Caco-2 (cell line): ENCODE data around the gene LPXN. TPM values are rescaled to one million over a fixed set of nuclear protein-coding genes. Genes with fewer than 3 reads are reported as not detected.

Experiments
- BruUV-seq: library from RNA; stranded (reverse); fragments of 400-500 nt; replicated peaks from 2 replicates; lab custom pipeline; 2021; lab: Mats Ljungman, UMichigan
- CTCF ChIA-PET: fragments of 300-600 bp; sonication (Branson Sonifier 250); formaldehyde crosslinking; loops from one replicate; lab custom pipeline; 2022; ENCODE audit warnings: antibody characterized with exemption; lab: Charles Lee
- POLR2A ChIA-PET: fragments of 300-600 bp; sonication (Branson Sonifier 250); formaldehyde crosslinking; loops from one replicate; lab custom pipeline; 2022; ENCODE audit warnings: antibody characterized with exemption; lab: Charles Lee
- DNase-seq, 2 experiments: peaks; one replicate each; pipeline versions ENCODE4 v3.0.0 to v3.0.0-alpha.2; 2020 to 2022
- H3K27me3 ChIP-seq: replicated peaks from 2 replicates; pipeline ENCODE4 v1.6.0; 2011; ENCODE audit warnings: low read length; ENCODE audit not compliant: control insufficient read depth, insufficient read depth
- H3K36me3 ChIP-seq: 2 replicates; pipeline ENCODE4 v1.5.1; 2011; ENCODE audit warnings: low read length; ENCODE audit not compliant: control insufficient read depth, insufficient read depth
- H3K4me1 ChIP-seq: fragments of 250-450 bp; sonication (Bioruptor Pico); 2 replicates; pipeline ENCODE4 v1.5.1; 2020; ENCODE audit warnings: mild to moderate bottlenecking
- H3K4me3 ChIP-seq: 2 replicates; pipeline ENCODE4 v1.5.1; 2011; ENCODE audit warnings: low read depth, mild to moderate bottlenecking, control low read depth, low read length
- H3K9me3 ChIP-seq: fragments of 250-450 bp; sonication (Bioruptor Pico); 2 replicates; pipeline ENCODE4 v1.5.1; 2020; ENCODE audit warnings: mild to moderate bottlenecking, moderate library complexity
- H3K27ac Mint-ChIP-seq: one replicate; pipeline ENCODE4 v1.8.0; 2022; ENCODE audit warnings: mixed read lengths; ENCODE audit not compliant: unreplicated experiment
- H3K27me3 Mint-ChIP-seq: one replicate; pipeline ENCODE4 v1.8.0; 2022; ENCODE audit warnings: mixed read lengths; ENCODE audit not compliant: insufficient read depth, unreplicated experiment
- H3K36me3 Mint-ChIP-seq: one replicate; pipeline ENCODE4 v1.8.0; 2022; ENCODE audit warnings: mild to moderate bottlenecking, mixed read lengths; ENCODE audit not compliant: insufficient read depth, unreplicated experiment
- H3K4me1 Mint-ChIP-seq: one replicate; pipeline ENCODE4 v1.8.0; 2022; ENCODE audit warnings: low read depth, mixed read lengths; ENCODE audit not compliant: unreplicated experiment
- H3K4me3 Mint-ChIP-seq: one replicate; pipeline ENCODE4 v1.8.0; 2022; ENCODE audit warnings: mild to moderate bottlenecking, moderate library complexity, mixed read lengths; ENCODE audit not compliant: unreplicated experiment
- H3K9me3 Mint-ChIP-seq: one replicate; pipeline ENCODE4 v1.8.0; 2022; ENCODE audit warnings: mixed read lengths; ENCODE audit not compliant: unreplicated experiment
- intact Hi-C: fragments of 100-400 bp; cut with micrococcal nuclease; formaldehyde crosslinking; loops from one replicate; pipeline ENCODE4 v1.10.0; 2022; ENCODE audit not compliant: unreplicated experiment
- total RNA-seq: library from RNA; stranded (reverse); gene quantifications from 2 replicates; pipeline ENCODE4 v1.2.3, GENCODE V29; 2022
- TF ChIP-seq, protein P1 (sequence below), 2 experiments: fragments of 200-600 bp in 1 of 2; IDR thresholded peaks; 1 replicate in 1 of 2; 2 replicates in 1 of 2; pipeline versions ENCODE4 v1.5.1 to v1.8.0; 2011 to 2022; ENCODE audit warnings: antibody characterized with exemption in 1 of 2, control low read depth in 1 of 2, inconsistent platforms in 1 of 2, low read depth in 1 of 2, low read length in 1 of 2, mild to moderate bottlenecking in 1 of 2, moderate library complexity in 1 of 2; ENCODE audit not compliant: insufficient read depth in 1 of 2, severe bottlenecking in 1 of 2, unreplicated experiment in 1 of 2

Gene LPXN
- total RNA-seq, 1 experiment from 2014 or later: 2.1 TPM

DNA sequence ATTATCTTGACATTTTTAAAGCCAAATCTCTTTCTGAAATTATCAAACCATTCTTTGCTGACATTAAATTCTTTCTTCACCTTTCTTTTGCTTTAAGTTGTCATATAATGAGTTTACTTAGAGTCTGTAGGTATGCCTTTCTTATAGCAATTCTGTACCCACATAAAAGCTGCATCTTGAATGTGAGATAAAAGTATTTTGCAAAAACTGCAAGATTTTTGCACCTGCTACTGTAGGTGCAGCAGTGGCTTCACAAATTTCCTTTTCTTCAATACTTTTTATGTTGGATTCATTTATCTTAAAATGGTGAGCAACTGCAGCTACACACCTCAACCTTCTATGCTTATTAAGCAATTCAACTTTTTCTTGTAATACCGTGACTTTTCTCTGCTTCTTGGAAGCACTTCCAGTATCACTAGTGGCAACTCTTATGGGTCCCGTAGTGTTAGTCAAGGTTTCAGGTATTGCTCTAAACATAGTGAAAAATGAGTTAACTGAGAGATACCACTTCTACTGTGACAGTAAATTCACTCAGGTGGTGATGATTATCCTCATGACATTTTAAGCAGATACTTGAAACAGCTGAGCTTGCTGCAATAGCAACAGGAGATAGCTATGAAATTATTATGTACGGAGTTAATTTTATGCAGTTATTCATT, 22.0 kb upstream of the LPXN start:
- TF ChIP-seq, protein P1, sequence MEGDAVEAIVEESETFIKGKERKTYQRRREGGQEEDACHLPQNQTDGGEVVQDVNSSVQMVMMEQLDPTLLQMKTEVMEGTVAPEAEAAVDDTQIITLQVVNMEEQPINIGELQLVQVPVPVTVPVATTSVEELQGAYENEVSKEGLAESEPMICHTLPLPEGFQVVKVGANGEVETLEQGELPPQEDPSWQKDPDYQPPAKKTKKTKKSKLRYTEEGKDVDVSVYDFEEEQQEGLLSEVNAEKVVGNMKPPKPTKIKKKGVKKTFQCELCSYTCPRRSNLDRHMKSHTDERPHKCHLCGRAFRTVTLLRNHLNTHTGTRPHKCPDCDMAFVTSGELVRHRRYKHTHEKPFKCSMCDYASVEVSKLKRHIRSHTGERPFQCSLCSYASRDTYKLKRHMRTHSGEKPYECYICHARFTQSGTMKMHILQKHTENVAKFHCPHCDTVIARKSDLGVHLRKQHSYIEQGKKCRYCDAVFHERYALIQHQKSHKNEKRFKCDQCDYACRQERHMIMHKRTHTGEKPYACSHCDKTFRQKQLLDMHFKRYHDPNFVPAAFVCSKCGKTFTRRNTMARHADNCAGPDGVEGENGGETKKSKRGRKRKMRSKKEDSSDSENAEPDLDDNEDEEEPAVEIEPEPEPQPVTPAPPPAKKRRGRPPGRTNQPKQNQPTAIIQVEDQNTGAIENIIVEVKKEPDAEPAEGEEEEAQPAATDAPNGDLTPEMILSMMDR (IDR thresholded peaks at IDR 0.05; ENCODE audit: insufficient read depth in 1 of 2, low read depth in 1 of 2, low read length in 1 of 2, severe bottlenecking in 1 of 2, unreplicated experiment in 1 of 2): no peak
- H3K9me3 ChIP-seq: no peaks in the 10 kb centered on the region
- no peaks in the 10 kb centered on the region for H3K27me3 ChIP-seq
- no peak overlapping the region for H3K4me3 ChIP-seq
- H3K36me3 ChIP-seq: no peaks in the 10 kb centered on the region
- no peak for DNase-seq
- ChIA-PET CTCF (interaction anchor here (0.9 kb wide), 1 partner anchor 9 kb away, joined by 3 read pairs; no protein-coding TSS in a partner anchor), POLR2A (no interaction called here)
- H3K4me1 ChIP-seq: peaks cover 7% of the 10 kb centered on the region; the same call in 1 of the 2 replicates
- no peak overlapping the region for H3K27ac Mint-ChIP-seq
- BruUV-seq: no TSS peak
- no peak overlapping the region for H3K4me3 Mint-ChIP-seq
- no peaks in the 10 kb centered on the region for H3K9me3 Mint-ChIP-seq
- intact Hi-C loops: no loop called here
- H3K36me3 Mint-ChIP-seq: peaks cover 27% of the 10 kb centered on the region
- H3K27me3 Mint-ChIP-seq: no peaks in the 10 kb centered on the region
- H3K4me1 Mint-ChIP-seq: peaks cover 19% of the 10 kb centered on the region

DNA sequence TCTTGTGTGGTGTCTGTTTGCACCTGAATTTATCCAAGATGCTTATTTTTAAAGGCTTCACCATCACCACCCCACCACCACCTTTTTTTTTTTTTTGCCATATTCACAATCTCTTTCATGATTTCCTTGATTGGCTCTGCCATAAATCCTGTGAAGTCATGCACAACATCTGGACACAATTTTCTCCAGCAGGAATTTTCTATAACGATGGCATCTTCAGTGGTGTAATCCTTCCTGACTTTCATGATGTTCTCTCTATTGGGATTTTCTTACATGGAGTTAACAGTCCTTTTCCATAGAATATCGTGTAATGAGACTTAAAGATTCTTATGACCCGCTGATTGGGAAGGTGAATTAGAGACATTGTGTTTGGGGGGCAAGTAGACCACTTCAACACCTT, 21.0 kb upstream of the LPXN start:
- Mint-ChIP-seq H3K36me3 (peaks cover 35% of the 10 kb centered on the region), H3K9me3 (no peaks in the 10 kb centered on the region), H3K27ac (no peak overlapping the region), H3K27me3 (no peaks in the 10 kb centered on the region), H3K4me3 (no peak overlapping the region), H3K4me1 (peaks cover 24% of the 10 kb centered on the region)
- ChIA-PET CTCF (no interaction called here), POLR2A (interaction anchor here (0.7 kb wide), 1 partner anchor 1031 kb away, joined by 5 read pairs; no protein-coding TSS in a partner anchor)
- no peaks in the 10 kb centered on the region for H3K36me3 ChIP-seq
- TF ChIP-seq, protein P1 (IDR thresholded peaks at IDR 0.05; ENCODE audit: insufficient read depth in 1 of 2, low read depth in 1 of 2, low read length in 1 of 2, severe bottlenecking in 1 of 2, unreplicated experiment in 1 of 2): no peak
- BruUV-seq: no TSS peak
- H3K27me3 ChIP-seq: no peaks in the 10 kb centered on the region
- no peak for DNase-seq
- H3K4me3 ChIP-seq: no peak overlapping the region
- intact Hi-C loops: no loop called here
- H3K9me3 ChIP-seq: no peaks in the 10 kb centered on the region
- peaks cover 7% of the 10 kb centered on the region; the same call in 1 of the 2 replicates for H3K4me1 ChIP-seq

DNA sequence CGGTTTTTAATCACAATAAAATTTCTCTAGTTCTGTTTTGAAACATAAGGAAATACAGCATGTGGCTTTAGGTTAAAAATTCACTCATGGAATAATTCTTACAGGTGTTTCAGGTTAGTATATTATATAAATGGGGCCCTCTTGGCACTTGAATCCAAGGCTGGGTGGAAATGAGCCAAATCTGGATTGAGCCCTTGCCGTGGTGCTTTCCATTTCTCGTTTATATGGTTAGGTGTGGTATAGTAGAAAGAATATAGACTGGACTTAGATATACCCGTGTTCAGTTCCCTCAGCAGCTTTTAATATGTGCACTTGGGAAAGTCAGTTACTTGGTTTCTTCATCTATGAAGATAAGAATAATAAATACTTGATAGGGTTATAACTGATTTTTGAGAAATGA, 19.2 kb upstream of the LPXN start:
- H3K9me3 ChIP-seq: no peaks in the 10 kb centered on the region
- no peaks in the 10 kb centered on the region for H3K27me3 Mint-ChIP-seq
- H3K4me1 Mint-ChIP-seq: peaks cover 18% of the 10 kb centered on the region
- H3K9me3 Mint-ChIP-seq: no peaks in the 10 kb centered on the region
- H3K27me3 ChIP-seq: no peaks in the 10 kb centered on the region
- no peak overlapping the region for H3K4me3 ChIP-seq
- H3K27ac Mint-ChIP-seq: no peak overlapping the region
- intact Hi-C loops: no loop called here
- ChIA-PET POLR2A (no interaction called here), CTCF (no interaction called here)
- H3K36me3 ChIP-seq: no peaks in the 10 kb centered on the region
- no peak for DNase-seq
- peaks cover 7% of the 10 kb centered on the region; the same call in 1 of the 2 replicates for H3K4me1 ChIP-seq
- H3K4me3 Mint-ChIP-seq: no peak overlapping the region
- no TSS peak for BruUV-seq
- TF ChIP-seq, protein P1 (IDR thresholded peaks at IDR 0.05; ENCODE audit: insufficient read depth in 1 of 2, low read depth in 1 of 2, low read length in 1 of 2, severe bottlenecking in 1 of 2, unreplicated experiment in 1 of 2): no peak
- H3K36me3 Mint-ChIP-seq: peaks cover 38% of the 10 kb centered on the region
